Duodenal mucosa (tissue), 2 donors: ENCODE data around the gene HK1.
A peak's percentile ranks its signal among the peaks of the same experiment; 100 is the strongest.
"Not testable (repeated sequence)": the region's sequence is repeated elsewhere in the genome, so short reads cannot be mapped to it uniquely, and the experiment has no call there.

ENCODE experiments used
- H3K27ac ChIP-seq: one replicate; pipeline ENCODE4 v1.7.0; 2013; ENCODE audit warnings: low read depth, low read length
- H3K27me3 ChIP-seq, 2 donors: one replicate each; pipeline ENCODE4 v1.7.0; 2013; ENCODE audit warnings: low read length in 2 of 2, control low read depth in 1 of 2; ENCODE audit not compliant: insufficient read depth in 2 of 2, control insufficient read depth in 1 of 2
- H3K36me3 ChIP-seq, 2 donors: one replicate each; pipeline ENCODE4 v1.7.0; 2013; ENCODE audit warnings: low read length in 2 of 2, control low read depth in 1 of 2; ENCODE audit not compliant: insufficient read depth in 2 of 2, control insufficient read depth in 1 of 2
- H3K4me1 ChIP-seq, 2 donors: one replicate each; pipeline ENCODE4 v1.7.0; 2013; ENCODE audit warnings: low read length in 2 of 2, control low read depth in 1 of 2; ENCODE audit not compliant: insufficient read depth in 2 of 2, control insufficient read depth in 1 of 2
- H3K4me3 ChIP-seq, 2 donors: one replicate each; pipeline ENCODE4 v1.7.0; 2013; ENCODE audit warnings: low read length in 2 of 2, low read depth in 1 of 2
- H3K9ac ChIP-seq, 2 donors: one replicate each; pipeline ENCODE4 v1.7.0; 2013; ENCODE audit warnings: low read length in 2 of 2, low read depth in 1 of 2
- H3K9me3 ChIP-seq, 2 donors: one replicate each; pipeline ENCODE4 v1.7.0; 2013; ENCODE audit warnings: low read length in 2 of 2, control low read depth in 1 of 2; ENCODE audit not compliant: control insufficient read depth in 1 of 2

The HK1 gene

DNA sequence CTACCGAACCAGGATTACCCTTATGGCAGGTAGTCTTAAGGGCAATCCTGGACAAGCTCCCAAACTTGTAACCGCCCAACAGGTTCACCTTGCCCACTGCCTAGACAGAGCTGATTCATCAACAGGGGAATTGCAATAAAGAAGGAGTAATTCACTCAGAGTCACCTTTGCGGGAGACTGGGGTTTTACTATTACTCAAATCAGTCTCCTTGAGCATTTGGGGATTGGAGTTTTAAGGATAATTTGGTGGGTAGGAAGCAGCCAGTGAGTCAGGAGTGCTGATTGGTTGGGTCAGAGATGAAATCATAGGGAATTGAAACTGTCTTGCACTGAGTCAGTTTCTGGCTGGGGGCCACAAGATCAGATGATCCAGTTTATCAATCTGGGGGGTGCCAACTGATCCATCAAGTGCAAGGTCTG is 25.3 kb downstream of the HK1 start:
- no peaks in the 10 kb centered on the region for H3K9me3 ChIP-seq
- H3K4me1 ChIP-seq, result no peaks in the 10 kb centered on the region
- no peak overlapping the region for H3K9ac ChIP-seq
- no peaks in the 10 kb centered on the region for H3K36me3 ChIP-seq
- H3K4me3 ChIP-seq, result no peak overlapping the region
- no peak overlapping the region for H3K27ac ChIP-seq
- H3K27me3 ChIP-seq, result no peaks in the 10 kb centered on the region

GRCh38 chr10:69306421-69306820 is 28.1 kb downstream of the HK1 start:
- Histone ChIP-seq H3K4me1 (no peaks in the 10 kb centered on the region), H3K27me3 (no peaks in the 10 kb centered on the region), H3K36me3 (no peaks in the 10 kb centered on the region), H3K9me3 (no peaks in the 10 kb centered on the region), H3K9ac (no peak overlapping the region), H3K27ac (no peak overlapping the region), H3K4me3 (no peak overlapping the region)

- H3K27me3 ChIP-seq, result no peaks in the 10 kb centered on the region
- no peak overlapping the region for H3K4me3 ChIP-seq
- H3K4me1 ChIP-seq, result no peaks in the 10 kb centered on the region
- H3K36me3 ChIP-seq, result no peaks in the 10 kb centered on the region
- H3K9me3 ChIP-seq, result no peaks in the 10 kb centered on the region
- H3K27ac ChIP-seq, result no peak overlapping the region
- no peak overlapping the region for H3K9ac ChIP-seq
Observed at GRCh38 chr10:69307434-69307833, 29.1 kb downstream of the HK1 start.

DNA sequence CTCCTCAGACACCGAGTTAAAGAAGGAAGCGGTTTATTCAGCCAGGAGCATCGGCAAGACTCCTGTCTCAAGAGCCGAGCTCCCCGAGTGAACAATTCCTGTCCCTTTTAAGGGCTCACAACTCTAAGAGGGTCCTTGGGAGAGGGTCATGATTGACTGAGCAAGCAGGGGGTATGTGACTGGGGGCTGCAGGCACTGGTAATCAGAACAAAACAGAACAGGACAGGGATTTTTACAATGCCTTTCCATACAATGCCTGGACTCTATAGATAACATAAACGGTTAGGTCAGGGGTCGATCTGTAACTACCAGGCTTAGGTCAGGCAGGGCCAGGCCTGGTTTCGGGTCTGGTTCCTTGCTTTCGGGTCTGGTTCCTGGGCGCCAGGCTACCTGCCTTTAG is 30.0 kb downstream of the HK1 start:
- not testable (repeated sequence) for H3K27ac ChIP-seq, H3K9ac ChIP-seq, H3K9me3 ChIP-seq, H3K36me3 ChIP-seq, H3K4me1 ChIP-seq, H3K4me3 ChIP-seq, H3K27me3 ChIP-seq

DNA sequence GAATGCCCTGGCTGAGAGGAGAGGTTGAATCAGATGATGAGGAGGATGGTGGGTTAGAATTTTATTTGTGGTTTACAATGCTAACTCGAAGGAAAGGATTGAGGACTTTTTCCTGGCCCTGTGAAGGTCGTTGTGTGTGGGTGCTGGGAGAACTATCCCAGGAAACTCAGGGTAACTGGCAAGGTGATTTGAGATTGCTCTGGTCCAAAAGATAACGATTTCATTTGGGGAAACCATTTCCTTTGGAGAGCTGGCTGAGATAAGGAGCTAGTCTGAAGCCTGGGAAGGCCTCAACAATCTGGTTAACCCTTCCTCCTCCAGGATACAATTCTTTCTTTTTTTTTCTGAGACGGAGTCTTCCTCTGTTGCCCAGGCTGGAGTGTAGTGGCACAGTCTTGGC is 33.0 kb downstream of the HK1 start:
- Histone ChIP-seq H3K9me3 (no peaks in the 10 kb centered on the region), H3K27ac (no peak overlapping the region), H3K4me3 (no peak overlapping the region), H3K4me1 (peaks cover 8 to 14% of the 10 kb centered on the region in 2 donors), H3K27me3 (no peaks in the 10 kb centered on the region), H3K9ac (no peak overlapping the region), H3K36me3 (no peaks in the 10 kb centered on the region)

DNA sequence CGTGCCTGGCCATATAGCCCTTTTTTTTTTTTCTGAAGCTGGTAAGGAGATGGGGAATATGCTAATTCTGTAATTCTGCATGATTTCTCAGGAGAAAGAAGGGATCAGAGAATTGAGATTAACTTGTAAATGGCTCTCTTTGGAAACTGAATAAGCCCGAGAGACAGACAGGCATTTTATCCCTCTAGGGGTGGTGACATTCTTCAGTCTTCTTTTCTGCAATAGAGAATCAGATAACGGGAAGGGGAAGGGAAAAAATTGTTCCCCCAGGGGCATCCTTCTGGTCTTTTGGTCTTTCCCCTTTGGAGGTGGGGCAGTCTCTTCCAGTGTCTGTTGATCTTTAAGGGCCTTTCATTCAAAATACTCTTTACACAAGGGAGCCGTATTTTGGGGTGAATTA is 34.2 kb downstream of the HK1 start:
- H3K9me3 ChIP-seq, result no peaks in the 10 kb centered on the region
- H3K9ac ChIP-seq, result no peak overlapping the region
- peaks cover 13 to 24% of the 10 kb centered on the region in 2 donors for H3K4me1 ChIP-seq
- H3K27ac ChIP-seq, result no peak overlapping the region
- H3K36me3 ChIP-seq, result no peaks in the 10 kb centered on the region
- H3K27me3 ChIP-seq, result no peaks in the 10 kb centered on the region
- H3K4me3 ChIP-seq, result no peak overlapping the region

GRCh38 chr10:69315100-69315542 is 36.8 kb downstream of the HK1 start:
- Histone ChIP-seq H3K27me3 (no peaks in the 10 kb centered on the region), H3K4me3 (no peak overlapping the region), H3K9ac (no peak overlapping the region), H3K4me1 (peaks cover 32 to 34% of the 10 kb centered on the region in 2 donors), H3K27ac (no peak overlapping the region), H3K9me3 (no peaks in the 10 kb centered on the region), H3K36me3 (no peaks in the 10 kb centered on the region)

DNA sequence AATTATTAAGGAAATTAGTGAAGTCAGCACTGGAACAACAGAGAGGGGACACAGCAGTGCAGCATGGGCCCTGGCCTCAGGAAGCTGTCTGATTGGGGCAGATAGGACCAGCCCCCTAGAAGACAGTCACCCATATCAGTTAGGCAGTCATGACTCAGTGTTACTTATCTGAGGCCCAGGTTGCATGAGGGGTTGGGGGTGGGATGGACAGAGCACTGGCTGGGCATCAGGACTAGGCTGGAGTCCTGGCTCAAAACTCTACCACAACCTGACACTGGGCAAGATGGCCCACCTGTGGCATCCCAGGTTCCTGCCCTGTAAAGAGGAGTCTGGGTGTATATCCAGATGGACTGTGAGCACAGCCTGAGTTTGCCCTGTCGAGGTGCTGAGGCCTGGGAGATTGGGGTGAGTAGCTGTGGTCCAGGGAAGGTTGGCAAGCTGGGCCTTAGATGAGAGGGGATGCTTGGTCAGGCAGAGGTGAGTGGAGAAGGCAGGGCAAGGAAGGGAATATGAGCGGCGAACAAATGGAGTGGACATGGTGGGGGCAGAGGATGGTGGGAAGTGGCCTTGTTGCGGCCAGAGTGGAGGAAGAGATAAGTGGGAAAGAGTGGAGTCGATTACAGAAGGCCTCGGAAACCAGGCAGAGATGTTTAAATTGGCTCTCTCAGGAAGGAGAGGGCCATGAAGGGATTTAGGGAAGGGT is 37.5 kb downstream of the HK1 start:
- Histone ChIP-seq H3K36me3 (no peaks in the 10 kb centered on the region), H3K4me1 (peaks cover 39 to 41% of the 10 kb centered on the region in 2 donors), H3K9me3 (no peaks in the 10 kb centered on the region), H3K9ac (no peak overlapping the region), H3K4me3 (no peak overlapping the region), H3K27ac (no peak overlapping the region), H3K27me3 (no peaks in the 10 kb centered on the region)

DNA sequence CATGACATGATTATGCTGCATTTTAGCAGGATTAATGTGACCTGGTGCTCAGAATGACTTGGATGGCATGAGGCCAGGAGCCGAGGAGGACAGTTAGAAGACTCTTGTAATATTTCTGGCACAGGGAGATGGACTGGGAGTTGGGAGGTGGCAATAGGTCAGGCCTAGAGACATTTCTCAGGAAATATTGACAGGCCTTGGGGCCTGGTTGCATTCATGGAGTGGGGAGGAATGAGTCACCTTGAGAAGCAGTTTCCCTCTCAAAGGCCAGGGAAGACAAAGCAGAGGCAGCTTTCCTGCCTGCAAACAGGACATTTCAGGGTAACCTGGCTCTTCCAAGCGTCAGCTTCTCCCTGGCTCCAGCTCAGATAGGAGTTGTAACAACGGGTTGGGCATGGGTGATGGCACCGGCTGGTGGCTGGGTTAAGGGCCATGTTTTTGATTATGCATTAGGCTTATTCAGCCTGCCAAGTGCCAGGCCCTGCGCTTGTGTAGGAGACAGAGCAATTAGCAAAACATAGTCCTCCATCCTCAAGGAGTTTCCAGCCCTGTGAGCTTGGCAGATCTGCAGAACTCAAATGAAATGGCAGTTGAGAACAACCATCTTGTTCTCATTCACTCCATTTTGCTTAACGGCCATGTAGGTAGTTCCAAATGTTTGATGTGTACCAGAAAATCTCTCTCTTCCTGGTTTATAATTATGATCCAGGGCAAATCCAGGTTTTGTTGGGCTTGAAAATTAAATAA is 38.2 kb downstream of the HK1 start:
- Histone ChIP-seq H3K4me1 (peaks cover 39 to 44% of the 10 kb centered on the region in 2 donors), H3K27ac (no peak overlapping the region)

GRCh38 chr10:69317175-69317604 is 38.9 kb downstream of the HK1 start:
- H3K4me3 ChIP-seq, result no peak overlapping the region
- H3K27ac ChIP-seq, result peak overlapping the region; percentile 90
- no peaks in the 10 kb centered on the region for H3K27me3 ChIP-seq
- H3K36me3 ChIP-seq, result no peaks in the 10 kb centered on the region
- H3K4me1 ChIP-seq, result peaks cover 39 to 48% of the 10 kb centered on the region in 2 donors
- no peaks in the 10 kb centered on the region for H3K9me3 ChIP-seq
- H3K9ac ChIP-seq, result no peak overlapping the region

More for the DNA sequence above, 38.2 kb downstream of the HK1 start:
- no peak overlapping the region for H3K9ac ChIP-seq
- H3K36me3 ChIP-seq, result no peaks in the 10 kb centered on the region
- no peaks in the 10 kb centered on the region for H3K27me3 ChIP-seq
- H3K9me3 ChIP-seq, result no peaks in the 10 kb centered on the region
- H3K4me3 ChIP-seq, result no peak overlapping the region
